AG04450 (cell line): Measurements from ENCODE around the gene ST8SIA5. TPM values are rescaled to one million over a fixed set of nuclear protein-coding genes. Genes with fewer than 3 reads are reported as not detected.

Source experiments
- CTCF ChIA-PET: fragments of 300-600, 350-600 bp; formaldehyde crosslinking; extraction: SDS; loops from one replicate; lab custom pipeline; 2022; ENCODE audit warnings: antibody characterized with exemption, inconsistent platforms; lab: Charles Lee
- POLR2A ChIA-PET: fragments of 350-600 bp; formaldehyde crosslinking; extraction: SDS; loops from one replicate; lab custom pipeline; 2021; ENCODE audit warnings: antibody characterized with exemption, inconsistent platforms; lab: Yijun Ruan, JAX
- DNase-seq: peaks from one replicate; pipeline ENCODE4 v3.0.0-alpha.2; 2011; ENCODE audit warnings: low read depth, low spot score
- H3K27ac ChIP-seq: one replicate; pipeline ENCODE4 v1.5.1; 2012; ENCODE audit warnings: low read depth, low read length, control low read depth
- H3K27me3 ChIP-seq: one replicate; pipeline ENCODE4 v1.6.0; 2012; ENCODE audit warnings: low read length; ENCODE audit not compliant: control insufficient read depth, insufficient read depth
- H3K4me3 ChIP-seq: 2 replicates; pipeline ENCODE4 v1.5.1; 2011; ENCODE audit warnings: mild to moderate bottlenecking, low read depth, low read length, control low read depth
- H3K9me3 ChIP-seq: 2 replicates; pipeline ENCODE4 v1.5.1; 2012; ENCODE audit warnings: low read length; ENCODE audit not compliant: control insufficient read depth, insufficient read depth
- CTCF ChIP-seq: IDR thresholded peaks from 2 replicates; pipeline ENCODE4 v1.5.1; 2011; ENCODE audit warnings: low read depth, low read length, control low read depth, inconsistent platforms
- polyA plus RNA-seq: library from polyadenylated mRNA; depleted of rRNA; stranded (reverse); fragments of >200 nt; gene quantifications from 2 replicates; pipeline ENCODE4 v1.2.3, GENCODE V29; 2011

The ST8SIA5 gene
- polyA plus RNA-seq, 1 experiment, result not detected

DNA sequence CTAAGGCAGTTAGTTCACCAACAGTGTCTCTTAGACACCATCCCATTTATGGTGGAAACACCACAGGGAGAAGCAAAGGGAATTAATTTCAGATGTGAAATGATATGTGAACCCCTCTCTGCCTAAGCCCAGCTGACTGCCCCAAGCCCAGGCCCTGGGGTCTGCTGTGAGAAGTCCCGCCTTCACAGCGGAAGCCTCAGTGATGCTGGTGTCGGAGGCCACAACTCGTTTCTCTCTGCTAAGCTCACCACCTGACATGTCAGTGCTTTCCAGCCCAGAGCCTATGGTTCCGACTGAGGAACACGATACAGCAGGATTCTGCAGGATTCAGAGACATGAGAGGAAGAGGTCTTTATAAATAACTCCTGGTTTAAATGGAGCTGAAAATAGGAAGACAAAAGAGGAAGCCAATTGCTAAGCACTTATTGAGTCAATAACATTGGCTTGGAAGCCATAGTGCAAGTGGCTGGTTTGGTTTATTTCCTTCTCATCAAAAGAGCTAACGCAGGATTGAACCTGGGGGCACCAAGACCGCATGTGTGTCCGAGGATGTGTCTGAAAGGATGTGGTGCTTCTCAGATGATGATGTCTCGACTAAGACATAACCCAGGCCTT is 78.0 kb downstream of the ST8SIA5 start:
- no peak for TF ChIP-seq CTCF
- Histone ChIP-seq H3K4me3 (no peak overlapping the region), H3K9me3 (no peaks in the 10 kb centered on the region; the same call in 1 of the 2 replicates), H3K27me3 (peaks cover 2% of the 10 kb centered on the region), H3K27ac (no peak overlapping the region)
- DNase-seq, result no peak
- POLR2A ChIA-PET, result no interaction called here
- CTCF ChIA-PET, result no interaction called here

GRCh38 chr18:46678041-46678440 is 78.8 kb downstream of the ST8SIA5 start:
- ChIA-PET POLR2A (no interaction called here), CTCF (no interaction called here)
- Histone ChIP-seq H3K27ac (no peak overlapping the region), H3K27me3 (peaks cover 2% of the 10 kb centered on the region), H3K4me3 (no peak overlapping the region), H3K9me3 (no peaks in the 10 kb centered on the region; the same call in 1 of the 2 replicates)
- no peak for TF ChIP-seq CTCF
- DNase-seq, result no peak

DNA sequence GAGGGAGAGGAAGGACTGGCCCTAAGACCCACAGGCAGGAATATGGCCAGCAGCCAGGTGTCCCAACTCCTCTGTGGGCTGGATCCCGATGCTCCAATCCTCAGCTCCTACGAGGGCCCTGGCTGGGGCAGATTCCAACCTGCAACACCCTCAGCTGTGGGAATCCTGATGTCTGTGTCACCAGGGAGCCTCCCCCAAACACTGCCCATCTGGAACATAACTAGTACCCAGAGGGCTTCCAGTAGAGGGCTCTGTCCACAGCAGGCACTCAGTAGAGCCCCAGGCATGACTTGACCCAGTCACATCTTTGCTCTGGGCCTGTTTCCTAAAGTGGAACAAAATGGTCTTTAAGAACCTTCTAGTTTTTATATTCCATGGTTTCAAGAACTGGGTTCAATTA is 79.2 kb downstream of the ST8SIA5 start:
- Histone ChIP-seq H3K27ac (no peak overlapping the region), H3K27me3 (peaks cover 2% of the 10 kb centered on the region), H3K4me3 (no peak overlapping the region), H3K9me3 (no peaks in the 10 kb centered on the region; the same call in 1 of the 2 replicates)
- ChIA-PET POLR2A (no interaction called here), CTCF (no interaction called here)
- no peak for TF ChIP-seq CTCF
- no peak for DNase-seq

DNA sequence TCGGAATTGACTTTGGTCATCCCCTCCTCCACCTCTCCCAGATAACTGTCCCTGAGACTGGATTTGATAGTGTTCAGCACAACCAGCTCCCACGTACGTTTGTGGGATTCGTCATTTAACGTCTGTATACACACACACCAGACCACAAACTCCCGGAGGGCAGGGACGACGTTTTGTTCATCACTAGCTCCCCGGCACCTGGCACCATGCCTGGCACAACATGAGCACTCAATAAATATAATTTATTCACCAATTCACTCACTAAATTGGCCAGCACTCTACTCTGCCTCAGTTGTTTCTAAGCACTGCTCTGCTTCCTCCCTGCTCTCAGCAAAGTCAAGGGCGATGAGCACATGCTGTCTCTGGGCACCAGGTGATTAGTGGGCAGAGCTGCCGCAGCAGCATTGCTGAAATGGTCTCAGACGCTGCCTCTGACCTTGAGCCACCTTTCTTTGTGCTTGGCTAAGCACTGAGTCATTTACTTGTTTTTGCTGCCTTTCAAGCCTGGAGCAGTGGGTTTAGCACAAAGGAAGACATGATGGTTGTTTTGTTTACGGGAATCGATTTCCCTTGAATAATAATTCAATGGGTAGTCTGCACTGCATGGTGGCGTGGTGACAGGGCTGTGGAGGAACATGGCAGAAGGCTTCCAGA is 80.5 kb downstream of the ST8SIA5 start:
- no peak for DNase-seq
- Histone ChIP-seq H3K27me3 (peaks cover 5% of the 10 kb centered on the region), H3K27ac (no peak overlapping the region), H3K4me3 (no peak overlapping the region), H3K9me3 (no peaks in the 10 kb centered on the region; the same call in 1 of the 2 replicates)
- CTCF ChIA-PET, result interaction anchor here (0.7 kb wide), 1 partner anchor 21 kb away, joined by 3 read pairs; no protein-coding TSS in a partner anchor
- POLR2A ChIA-PET, result no interaction called here
- TF ChIP-seq CTCF, result no peak

DNA sequence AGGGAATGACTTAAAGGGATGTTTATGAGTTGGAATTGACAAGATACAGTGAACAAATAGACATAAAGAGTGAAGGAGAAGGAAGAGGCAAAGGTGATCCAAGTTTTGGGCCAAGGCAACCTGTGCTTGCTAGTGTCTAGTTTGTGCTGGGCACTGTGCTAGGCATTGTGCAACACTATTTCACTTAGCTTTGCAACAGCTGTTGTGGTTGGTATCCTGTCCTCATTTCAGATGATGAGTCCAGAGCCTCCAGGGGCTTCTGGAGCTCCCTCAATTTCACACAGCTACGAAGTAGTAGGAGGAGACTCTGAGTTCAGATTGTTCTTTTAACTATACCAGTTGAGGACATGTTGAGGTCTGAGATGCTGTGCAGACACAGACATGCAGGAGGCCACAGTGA is 81.7 kb downstream of the ST8SIA5 start:
- H3K4me3 ChIP-seq, result no peak overlapping the region
- no peaks in the 10 kb centered on the region; the same call in 1 of the 2 replicates for H3K9me3 ChIP-seq
- ChIA-PET POLR2A (no interaction called here), CTCF (interaction anchor here (2.0 kb wide), 1 partner anchor 17 kb away, joined by 6 read pairs; no protein-coding TSS in a partner anchor)
- DNase-seq, result no peak
- H3K27me3 ChIP-seq, result peaks cover 5% of the 10 kb centered on the region
- H3K27ac ChIP-seq, result no peak overlapping the region
- no peak for TF ChIP-seq CTCF
